HepG2 (cell line): ENCODE data around the gene B3GNT9. TPM values are rescaled to one million over a fixed set of nuclear protein-coding genes. Genes with fewer than 3 reads are reported as not detected.

Experiments
- LRRFIP1 ChIP-seq: sonication (generic); formaldehyde crosslinking; conservative IDR thresholded peaks from 2 replicates; pipeline ENCODE4 v1.4.0; 2020; ENCODE audit warnings: missing genetic modification reagents
- REPIN1 ChIP-seq: sonication (generic); formaldehyde crosslinking; IDR thresholded peaks from 2 replicates; pipeline ENCODE4 v1.8.0; 2022; ENCODE audit warnings: missing genetic modification reagents, low read depth, mild to moderate bottlenecking, borderline replicate concordance
- ZNF543 ChIP-seq: sonication (generic); formaldehyde crosslinking; IDR thresholded peaks from 2 replicates; pipeline ENCODE4 v1.4.0; 2020; ENCODE audit warnings: mild to moderate bottlenecking, missing genetic modification reagents
- ZNF704 ChIP-seq: sonication (generic); formaldehyde crosslinking; IDR thresholded peaks from 2 replicates; pipeline ENCODE4 v1.8.1; 2023; ENCODE audit warnings: mild to moderate bottlenecking, inconsistent platforms, moderate library complexity, missing genetic modification reagents, borderline replicate concordance
- ZNF770 ChIP-seq: sonication (generic); formaldehyde crosslinking; IDR thresholded peaks from 2 replicates; pipeline ENCODE4 v1.5.0; 2020; ENCODE audit warnings: mild to moderate bottlenecking, missing genetic modification reagents
- ZNF773 ChIP-seq: sonication (generic); formaldehyde crosslinking; IDR thresholded peaks from 2 replicates; pipeline ENCODE4 v1.4.0; 2020; ENCODE audit warnings: missing genetic modification reagents, borderline replicate concordance
- polyA plus RNA-seq, 8 experiments: library from polyadenylated mRNA; depleted of rRNA in 3 of 8; stranded (reverse) in 7 of 8; unstranded in 1 of 8; fragments of >200 nt; fragmentation: Illumina TruSeq in 4 of 8; extraction: Trizol in 4 of 8; gene quantifications; 2 replicates each; pipeline versions ENCODE4 v1.2.1 to v1.2.3, GENCODE V29; 2011 to 2016; ENCODE audit warnings: low read depth in 4 of 8, missing spikeins in 1 of 8, mixed read lengths in 1 of 8; ENCODE audit not compliant: insufficient read depth in 1 of 8
- total RNA-seq, 5 experiments: library from RNA; depleted of rRNA; stranded (reverse); fragments of >200 nt; fragmentation: Illumina TruSeq; extraction: Trizol; gene quantifications; 2 replicates each; pipeline ENCODE4 v1.2.3, GENCODE V29; 2016; ENCODE audit warnings: low read depth in 1 of 5

The B3GNT9 gene
- total and polyA plus RNA-seq, 2 of the 13 experiments (the other 11 are each of a cell fraction or from before 2014, with no cell fraction given) = 1.5 to 3.1 TPM

GRCh38 chr16:67158637-67159600 lies 8.1 kb upstream of the B3GNT9 start (continued):
- no peak for TF ChIP-seq ZNF770 (CRISPR knock-in tag)
- no peak for TF ChIP-seq LRRFIP1 (CRISPR knock-in tag)
- TF ChIP-seq ZNF773 (CRISPR knock-in tag) = no peak
- TF ChIP-seq REPIN1 (CRISPR knock-in tag) = no peak
- no peak for TF ChIP-seq ZNF543 (CRISPR knock-in tag)
- no peak for TF ChIP-seq ZNF704 (CRISPR knock-in tag)
- TF ChIP-seq, all 625 proteins: peak for 23
